OCI-LY7 (cell line): ENCODE data around the gene KCNE4.

Experiments used
- CTCF ChIP-seq: fragments of 200-600 bp; sonication (generic); conservative IDR thresholded peaks from 2 replicates; pipeline ENCODE4 v1.5.1; 2014; ENCODE audit warnings: mild to moderate bottlenecking, antibody characterized with exemption, low read length, moderate library complexity, mixed read lengths
- EZH2phosphoT487 ChIP-seq: fragments of 200-600 bp; sonication (generic); IDR thresholded peaks from 2 replicates; pipeline ENCODE4 v1.6.1; 2018; ENCODE audit warnings: low read depth, borderline replicate concordance, mild to moderate bottlenecking, mixed run types, antibody characterized with exemption, low read length, moderate library complexity, mixed read lengths

DNA sequence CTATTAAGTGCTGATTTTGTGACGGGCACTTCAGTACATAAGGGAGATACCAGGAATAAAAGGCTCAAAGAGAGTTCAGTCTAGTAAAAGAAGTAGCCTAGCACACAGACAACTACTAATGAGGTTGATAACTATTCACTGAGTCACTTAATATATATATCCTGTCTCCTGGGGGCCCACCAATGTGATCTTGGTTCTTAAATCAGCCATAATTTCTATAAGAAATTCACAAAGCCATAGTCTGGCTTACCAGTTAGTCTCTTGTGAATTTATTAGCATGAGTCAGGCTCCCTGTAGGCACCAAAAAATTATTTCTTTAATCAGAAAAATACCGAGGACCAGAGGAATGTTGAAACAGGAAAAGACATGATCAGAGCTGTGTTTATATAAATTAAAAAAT lies 10.4 kb downstream of the KCNE4 start:
- TF ChIP-seq CTCF (no peak), EZH2phosphoT487 (no peak)
